ENCODE measurements around the gene OR10AD1.
"Not testable (repeated sequence)": the region's sequence is repeated elsewhere in the genome, so short reads cannot be mapped to it uniquely, and the experiment has no call there.

DNA sequence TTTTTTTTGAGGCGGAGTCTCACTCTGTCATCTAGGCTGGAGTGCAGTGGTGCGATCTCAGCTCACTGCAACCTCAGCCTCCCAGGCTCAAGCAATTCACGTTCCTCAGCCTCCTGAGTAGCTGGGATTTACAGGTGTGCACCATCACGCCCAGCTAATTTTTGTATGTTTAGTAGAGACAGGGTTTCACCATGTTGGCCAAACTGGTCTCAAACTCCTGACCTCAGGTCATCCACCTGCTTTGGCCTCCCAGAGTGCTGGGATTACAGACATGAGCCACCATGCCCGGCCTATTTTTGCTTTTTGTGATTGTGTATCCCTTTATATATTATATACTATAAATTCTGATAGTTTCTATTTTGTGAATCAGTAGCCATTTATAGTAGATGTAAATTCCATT, 47.3 kb downstream of the OR10AD1 start:
- TF ChIP-seq, protein P1, sequence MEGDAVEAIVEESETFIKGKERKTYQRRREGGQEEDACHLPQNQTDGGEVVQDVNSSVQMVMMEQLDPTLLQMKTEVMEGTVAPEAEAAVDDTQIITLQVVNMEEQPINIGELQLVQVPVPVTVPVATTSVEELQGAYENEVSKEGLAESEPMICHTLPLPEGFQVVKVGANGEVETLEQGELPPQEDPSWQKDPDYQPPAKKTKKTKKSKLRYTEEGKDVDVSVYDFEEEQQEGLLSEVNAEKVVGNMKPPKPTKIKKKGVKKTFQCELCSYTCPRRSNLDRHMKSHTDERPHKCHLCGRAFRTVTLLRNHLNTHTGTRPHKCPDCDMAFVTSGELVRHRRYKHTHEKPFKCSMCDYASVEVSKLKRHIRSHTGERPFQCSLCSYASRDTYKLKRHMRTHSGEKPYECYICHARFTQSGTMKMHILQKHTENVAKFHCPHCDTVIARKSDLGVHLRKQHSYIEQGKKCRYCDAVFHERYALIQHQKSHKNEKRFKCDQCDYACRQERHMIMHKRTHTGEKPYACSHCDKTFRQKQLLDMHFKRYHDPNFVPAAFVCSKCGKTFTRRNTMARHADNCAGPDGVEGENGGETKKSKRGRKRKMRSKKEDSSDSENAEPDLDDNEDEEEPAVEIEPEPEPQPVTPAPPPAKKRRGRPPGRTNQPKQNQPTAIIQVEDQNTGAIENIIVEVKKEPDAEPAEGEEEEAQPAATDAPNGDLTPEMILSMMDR (IDR thresholded peaks at IDR 0.05; ENCODE audit: low read depth, low read length, poor library complexity, severe bottlenecking) = not testable (repeated sequence)
- not testable (repeated sequence) for TF ChIP-seq EZH2phosphoT487 (IDR thresholded peaks at IDR 0.05; ENCODE audit: borderline replicate concordance, low read length)
